Parathyroid adenoma (tissue), 2 donors: ENCODE results near the gene NAA38.

Experiments used
- H2AFZ ChIP-seq: fragments of 300-600 bp; sonication (generic); one replicate; pipeline ENCODE4 v1.7.0; 2017; ENCODE audit warnings: antibody characterized with exemption, mild to moderate bottlenecking
- H3K27ac ChIP-seq: fragments of 300-600 bp; sonication (generic); one replicate; pipeline ENCODE4 v1.7.0; 2017
- H3K27me3 ChIP-seq: fragments of 300-600 bp; sonication (generic); one replicate; pipeline ENCODE4 v1.7.0; 2017; ENCODE audit warnings: low read length; ENCODE audit not compliant: control insufficient read depth, insufficient read depth
- H3K36me3 ChIP-seq: fragments of 300-600 bp; sonication (generic); one replicate; pipeline ENCODE4 v1.7.0; 2017; ENCODE audit warnings: low read length; ENCODE audit not compliant: control insufficient read depth, insufficient read depth
- H3K4me1 ChIP-seq: fragments of 300-600 bp; sonication (generic); one replicate; pipeline ENCODE4 v1.7.0; 2017; ENCODE audit warnings: control low read depth
- H3K4me2 ChIP-seq: fragments of 300-600 bp; sonication (generic); one replicate; pipeline ENCODE4 v1.7.0; 2017; ENCODE audit warnings: low read length
- H3K4me3 ChIP-seq: fragments of 300-600 bp; sonication (generic); one replicate; pipeline ENCODE4 v1.7.0; 2017; ENCODE audit warnings: low read depth, low read length
- H3K79me2 ChIP-seq: fragments of 300-600 bp; sonication (generic); one replicate; pipeline ENCODE4 v1.7.0; 2017; ENCODE audit warnings: control low read depth
- H3K9ac ChIP-seq: fragments of 300-600 bp; sonication (generic); one replicate; pipeline ENCODE4 v1.7.0; 2017; ENCODE audit warnings: mild to moderate bottlenecking
- H3K9me3 ChIP-seq: fragments of 300-600 bp; sonication (generic); one replicate; pipeline ENCODE4 v1.7.0; 2017; ENCODE audit warnings: low read length; ENCODE audit not compliant: control insufficient read depth
- CTCF ChIP-seq: fragments of 300-600 bp; sonication (generic); IDR thresholded peaks from one replicate; pipeline ENCODE4 v1.7.0; 2017; ENCODE audit warnings: antibody characterized with exemption, mild to moderate bottlenecking
- donor health status: primary hyperparathyroidism.

Gene NAA38

GRCh38 chr17:7825206-7825990 lies 32.0 kb downstream of the NAA38 start:
- Histone ChIP-seq H3K36me3 (no peaks in the 10 kb centered on the region), H3K27ac (peak overlapping the region; percentile 69), H3K4me1 (peaks cover 20% of the 10 kb centered on the region), H3K79me2 (no peaks in the 10 kb centered on the region), H3K9me3 (no peaks in the 10 kb centered on the region), H3K4me3 (no peak overlapping the region), H3K9ac (no peak overlapping the region), H2AFZ (peak overlapping the region; percentile 61), H3K27me3 (no peaks in the 10 kb centered on the region), H3K4me2 (peak overlapping the region; percentile 3)
- TF ChIP-seq CTCF: peak; percentile 39

DNA sequence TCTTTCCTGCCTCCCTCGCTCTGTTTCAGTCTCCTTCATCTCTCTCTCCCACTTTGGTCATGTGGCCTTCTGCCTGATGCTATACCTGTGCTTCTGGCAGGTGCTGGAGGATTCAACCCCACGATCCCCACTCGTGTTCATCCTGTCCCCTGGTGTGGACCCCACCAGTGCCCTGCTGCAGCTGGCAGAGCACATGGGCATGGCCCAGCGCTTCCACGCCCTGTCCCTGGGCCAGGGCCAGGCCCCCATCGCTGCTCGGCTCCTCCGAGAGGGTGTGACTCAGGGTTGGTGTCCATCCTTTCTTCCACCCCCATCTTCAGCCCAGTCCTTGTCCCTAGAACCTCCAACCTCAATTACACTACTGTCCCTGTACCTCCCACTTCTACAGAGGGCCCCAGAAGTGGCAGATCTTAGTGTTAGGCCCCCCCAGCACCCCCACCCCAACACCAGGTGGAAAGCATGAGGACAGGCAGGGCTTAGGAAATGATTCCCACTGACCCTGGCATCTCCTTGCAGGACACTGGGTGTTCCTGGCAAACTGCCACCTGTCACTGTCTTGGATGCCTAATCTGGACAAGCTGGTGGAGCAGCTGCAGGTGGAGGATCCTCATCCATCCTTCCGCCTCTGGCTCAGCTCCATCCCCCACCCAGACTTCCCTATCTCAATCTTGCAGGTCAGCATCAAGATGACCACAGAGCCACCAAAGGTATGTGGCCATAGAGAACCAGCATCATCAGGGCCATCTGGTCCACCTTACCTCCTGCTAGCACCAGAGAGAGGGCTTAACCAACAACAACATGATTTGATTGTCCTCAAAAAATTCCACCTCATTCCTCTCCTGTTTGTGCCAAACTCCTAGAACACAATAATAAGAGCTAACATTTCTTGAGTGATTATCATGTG lies 33.1 kb downstream of the NAA38 start:
- TF ChIP-seq CTCF: no peak
- no peak overlapping the region for H3K4me3 ChIP-seq
- no peak overlapping the region for H2AFZ ChIP-seq
- H3K9ac ChIP-seq: no peak overlapping the region
- H3K27me3 ChIP-seq: no peaks in the 10 kb centered on the region
- peak overlapping the region; percentile 69 for H3K27ac ChIP-seq
- H3K4me2 ChIP-seq: no peak overlapping the region
- no peaks in the 10 kb centered on the region for H3K79me2 ChIP-seq
- no peaks in the 10 kb centered on the region for H3K36me3 ChIP-seq
- H3K4me1 ChIP-seq: peaks cover 20% of the 10 kb centered on the region
- H3K9me3 ChIP-seq: no peaks in the 10 kb centered on the region

GRCh38 chr17:7823581-7824001 lies 33.8 kb downstream of the NAA38 start:
- no peak overlapping the region for H3K4me2 ChIP-seq
- no peaks in the 10 kb centered on the region for H3K79me2 ChIP-seq
- peaks cover 20% of the 10 kb centered on the region for H3K4me1 ChIP-seq
- no peak for TF ChIP-seq CTCF
- no peaks in the 10 kb centered on the region for H3K9me3 ChIP-seq
- H3K27ac ChIP-seq: no peak overlapping the region
- no peaks in the 10 kb centered on the region for H3K36me3 ChIP-seq
- no peaks in the 10 kb centered on the region for H3K27me3 ChIP-seq
- no peak overlapping the region for H3K4me3 ChIP-seq
- no peak overlapping the region for H2AFZ ChIP-seq
- no peak overlapping the region for H3K9ac ChIP-seq

DNA sequence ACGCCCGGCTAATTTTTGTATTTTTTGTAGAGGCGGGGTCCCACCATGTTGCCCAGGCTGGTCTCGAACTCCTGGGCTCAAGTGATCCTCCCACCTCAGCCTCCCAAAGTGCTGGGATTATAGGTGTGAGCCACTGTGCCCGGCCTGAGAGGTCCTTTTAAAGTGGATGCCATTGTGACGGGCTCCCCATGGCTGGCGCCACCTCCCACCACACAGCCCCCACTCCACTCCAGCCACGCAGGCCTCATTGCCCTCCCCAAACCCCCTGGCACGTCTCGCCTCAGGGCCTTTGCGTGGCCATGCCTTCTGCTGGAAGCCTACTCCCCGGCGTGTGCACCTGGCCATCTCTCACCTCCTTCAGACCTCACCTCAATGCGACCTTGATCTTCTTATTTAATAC lies 35.2 kb downstream of the NAA38 start:
- no peak for TF ChIP-seq CTCF
- Histone ChIP-seq H3K4me2 (no peak overlapping the region), H3K9me3 (no peaks in the 10 kb centered on the region), H3K27me3 (no peaks in the 10 kb centered on the region), H3K36me3 (no peaks in the 10 kb centered on the region), H3K79me2 (no peaks in the 10 kb centered on the region), H2AFZ (no peak overlapping the region), H3K9ac (no peak overlapping the region), H3K4me3 (no peak overlapping the region), H3K4me1 (peaks cover 20% of the 10 kb centered on the region), H3K27ac (no peak overlapping the region)
